Liver (tissue), 9 donors: ENCODE results near the gene COPS4. TPM values are rescaled to one million over a fixed set of nuclear protein-coding genes. Genes with fewer than 3 reads are reported as not detected.
"Not testable (repeated sequence)": the region's sequence is repeated elsewhere in the genome, so short reads cannot be mapped to it uniquely, and the experiment has no call there.

ENCODE experiments used
- DNase-seq: peaks from one replicate; pipeline ENCODE4 v3.0.0-alpha.2; 2017; ENCODE audit warnings: low spot score
- H3K27ac ChIP-seq, 2 donors: one replicate each; pipeline ENCODE4 v1.7.0; 2013; ENCODE audit warnings: inconsistent platforms in 2 of 2, low read length in 2 of 2, control low read depth in 1 of 2, low read depth in 1 of 2, mild to moderate bottlenecking in 1 of 2
- H3K27me3 ChIP-seq, 4 donors: one replicate each; pipeline versions ENCODE4 v1.6.1 to v1.7.0; 2013; ENCODE audit warnings: low read length in 3 of 4, inconsistent platforms in 1 of 4, mild to moderate bottlenecking in 1 of 4, moderate library complexity in 1 of 4; ENCODE audit not compliant: control insufficient read depth in 4 of 4, insufficient read depth in 4 of 4
- H3K36me3 ChIP-seq, 4 donors: one replicate each; pipeline versions ENCODE4 v1.6.1 to v1.7.0; 2013; ENCODE audit warnings: low read length in 3 of 4, mild to moderate bottlenecking in 3 of 4, low read depth in 1 of 4, moderate library complexity in 1 of 4; ENCODE audit not compliant: control insufficient read depth in 4 of 4, insufficient read depth in 3 of 4
- H3K4me1 ChIP-seq, 4 donors: one replicate each; pipeline versions ENCODE4 v1.6.1 to v1.7.0; 2013; ENCODE audit warnings: low read length in 3 of 4, mild to moderate bottlenecking in 3 of 4, moderate library complexity in 1 of 4; ENCODE audit not compliant: control insufficient read depth in 4 of 4, insufficient read depth in 4 of 4
- H3K4me3 ChIP-seq, 3 donors: one replicate each; pipeline versions ENCODE4 v1.6.1 to v1.7.0; 2013; ENCODE audit warnings: low read length in 3 of 3, control low read depth in 1 of 3, low read depth in 1 of 3, mild to moderate bottlenecking in 1 of 3
- H3K9ac ChIP-seq, 2 donors: one replicate each; pipeline ENCODE4 v1.7.0; 2013; ENCODE audit warnings: low read length in 2 of 2, mild to moderate bottlenecking in 2 of 2, moderate library complexity in 2 of 2, control low read depth in 1 of 2, low read depth in 1 of 2
- H3K9me3 ChIP-seq, 4 donors: one replicate each; pipeline versions ENCODE4 v1.6.1 to v1.7.0; 2013; ENCODE audit warnings: low read length in 3 of 4; ENCODE audit not compliant: control insufficient read depth in 4 of 4
- EGR1 ChIP-seq, 2 donors: IDR thresholded peaks; 2 replicates each; pipeline ENCODE4 v1.6.1; 2016 to 2018; ENCODE audit warnings: antibody characterized with exemption in 2 of 2, low read depth in 2 of 2
- FOXA2 ChIP-seq: IDR thresholded peaks from 2 replicates; pipeline ENCODE4 v1.6.1; 2016; ENCODE audit warnings: antibody characterized with exemption
- HNF4G ChIP-seq: IDR thresholded peaks from 2 replicates; pipeline ENCODE4 v1.6.1; 2016; ENCODE audit warnings: antibody characterized with exemption
- NR2F2 ChIP-seq: IDR thresholded peaks from 2 replicates; pipeline ENCODE4 v1.6.1; 2016; ENCODE audit warnings: antibody characterized with exemption
- RAD21 ChIP-seq, 2 donors: IDR thresholded peaks; 2 replicates each; pipeline ENCODE4 v1.6.1; 2016; ENCODE audit warnings: antibody characterized with exemption in 2 of 2, mild to moderate bottlenecking in 2 of 2
- RXRA ChIP-seq, 2 donors: IDR thresholded peaks; 2 replicates each; pipeline ENCODE4 v1.6.1; 2017 to 2018; ENCODE audit warnings: antibody characterized with exemption in 2 of 2, mild to moderate bottlenecking in 1 of 2
- SP1 ChIP-seq: IDR thresholded peaks from 2 replicates; pipeline ENCODE4 v1.6.1; 2018; ENCODE audit warnings: antibody characterized with exemption, mild to moderate bottlenecking
- YY1 ChIP-seq: IDR thresholded peaks from 2 replicates; pipeline ENCODE4 v1.6.1; 2016; ENCODE audit warnings: antibody characterized with exemption, mild to moderate bottlenecking
- WGBS: extraction: QIAGEN DNeasy Blood & Tissue Kit; methylation state at CpG from one replicate; pipeline ENCODE4 v1.1.7; 2013; 5-methylcytosine and 5-hydroxymethylcytosine counted together
- polyA plus RNA-seq, 2 donors: library from polyadenylated mRNA; stranded (reverse) in 1 of 2; unstranded in 1 of 2; fragments of 200-250 nt in 1 of 2; fragments of >200 nt in 1 of 2; fragmentation: Nextera tagmentation in 1 of 2; extraction: Ambion mirVana in 1 of 2; gene quantifications; one replicate each; pipeline versions ENCODE4 v1.2.1 to v1.2.3, GENCODE V29; 2013 to 2015
- total RNA-seq, 2 donors: library from RNA; depleted of rRNA; stranded (reverse); fragments of >200 nt; gene quantifications; one replicate each; pipeline ENCODE4 v1.2.3, GENCODE V29; 2014
- TF ChIP-seq, protein P1 (sequence below): fragments of 150-350 bp; IDR thresholded peaks from 2 replicates; pipeline ENCODE4 v1.5.1; 2017; ENCODE audit warnings: improper control_type of control experiment, low read depth, low read length; ENCODE audit not compliant: missing input control
- TF ChIP-seq, protein P2 (sequence below): IDR thresholded peaks from 2 replicates; pipeline ENCODE4 v1.6.1; 2016; ENCODE audit warnings: antibody characterized with exemption
- TF ChIP-seq, protein P3 (sequence below): IDR thresholded peaks from 2 replicates; pipeline ENCODE4 v1.6.1; 2016; ENCODE audit warnings: antibody characterized with exemption, mild to moderate bottlenecking
- donor health status: healthy.
- donor health status: healthy.
- donor health status: healthy.
- donor health status: healthy.
- donor health status: healthy.

The COPS4 gene
- total and polyA plus RNA-seq, 4 donors = 15.3 to 46.3 (median 17.4) TPM

DNA sequence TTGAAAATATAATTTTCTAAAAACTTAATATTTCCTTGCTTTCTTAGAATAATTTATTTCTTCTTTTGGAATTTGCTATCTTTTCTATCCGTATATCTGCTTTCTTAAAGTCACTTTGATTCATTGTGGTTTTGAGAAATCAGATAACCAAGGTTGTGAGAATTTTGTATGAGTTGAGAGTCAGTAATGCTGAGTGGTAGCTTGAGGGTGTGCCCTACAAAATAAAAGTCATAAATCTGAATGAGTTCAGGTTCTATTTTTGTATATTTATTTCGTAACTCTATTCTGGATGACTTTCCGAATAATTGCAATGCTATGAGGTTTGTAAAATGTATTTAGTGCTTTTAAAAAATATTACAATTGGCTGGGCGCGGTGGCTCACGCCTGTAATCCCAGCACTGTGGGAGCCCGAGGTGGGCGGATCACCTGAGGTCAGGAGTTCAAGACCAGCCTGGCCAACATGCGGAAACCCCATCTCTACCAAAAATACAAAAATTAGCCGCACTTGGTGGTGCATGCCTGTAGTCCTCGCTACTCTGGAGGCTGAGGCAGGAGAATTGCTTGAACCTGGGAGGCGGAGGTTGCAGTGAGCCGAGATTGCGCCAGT is 8.9 kb downstream of the COPS4 start (continued):
- TF ChIP-seq, protein P1, sequence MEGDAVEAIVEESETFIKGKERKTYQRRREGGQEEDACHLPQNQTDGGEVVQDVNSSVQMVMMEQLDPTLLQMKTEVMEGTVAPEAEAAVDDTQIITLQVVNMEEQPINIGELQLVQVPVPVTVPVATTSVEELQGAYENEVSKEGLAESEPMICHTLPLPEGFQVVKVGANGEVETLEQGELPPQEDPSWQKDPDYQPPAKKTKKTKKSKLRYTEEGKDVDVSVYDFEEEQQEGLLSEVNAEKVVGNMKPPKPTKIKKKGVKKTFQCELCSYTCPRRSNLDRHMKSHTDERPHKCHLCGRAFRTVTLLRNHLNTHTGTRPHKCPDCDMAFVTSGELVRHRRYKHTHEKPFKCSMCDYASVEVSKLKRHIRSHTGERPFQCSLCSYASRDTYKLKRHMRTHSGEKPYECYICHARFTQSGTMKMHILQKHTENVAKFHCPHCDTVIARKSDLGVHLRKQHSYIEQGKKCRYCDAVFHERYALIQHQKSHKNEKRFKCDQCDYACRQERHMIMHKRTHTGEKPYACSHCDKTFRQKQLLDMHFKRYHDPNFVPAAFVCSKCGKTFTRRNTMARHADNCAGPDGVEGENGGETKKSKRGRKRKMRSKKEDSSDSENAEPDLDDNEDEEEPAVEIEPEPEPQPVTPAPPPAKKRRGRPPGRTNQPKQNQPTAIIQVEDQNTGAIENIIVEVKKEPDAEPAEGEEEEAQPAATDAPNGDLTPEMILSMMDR = no peak
- TF ChIP-seq, protein P2, sequence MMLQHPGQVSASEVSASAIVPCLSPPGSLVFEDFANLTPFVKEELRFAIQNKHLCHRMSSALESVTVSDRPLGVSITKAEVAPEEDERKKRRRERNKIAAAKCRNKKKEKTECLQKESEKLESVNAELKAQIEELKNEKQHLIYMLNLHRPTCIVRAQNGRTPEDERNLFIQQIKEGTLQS = no peak
- no peak for TF ChIP-seq RAD21 (IDR thresholded peaks at IDR 0.05)
- TF ChIP-seq RXRA (IDR thresholded peaks at IDR 0.05) = no peak
- no peak for TF ChIP-seq SP1
- no peak for TF ChIP-seq NR2F2
- TF ChIP-seq HNF4G = no peak

DNA sequence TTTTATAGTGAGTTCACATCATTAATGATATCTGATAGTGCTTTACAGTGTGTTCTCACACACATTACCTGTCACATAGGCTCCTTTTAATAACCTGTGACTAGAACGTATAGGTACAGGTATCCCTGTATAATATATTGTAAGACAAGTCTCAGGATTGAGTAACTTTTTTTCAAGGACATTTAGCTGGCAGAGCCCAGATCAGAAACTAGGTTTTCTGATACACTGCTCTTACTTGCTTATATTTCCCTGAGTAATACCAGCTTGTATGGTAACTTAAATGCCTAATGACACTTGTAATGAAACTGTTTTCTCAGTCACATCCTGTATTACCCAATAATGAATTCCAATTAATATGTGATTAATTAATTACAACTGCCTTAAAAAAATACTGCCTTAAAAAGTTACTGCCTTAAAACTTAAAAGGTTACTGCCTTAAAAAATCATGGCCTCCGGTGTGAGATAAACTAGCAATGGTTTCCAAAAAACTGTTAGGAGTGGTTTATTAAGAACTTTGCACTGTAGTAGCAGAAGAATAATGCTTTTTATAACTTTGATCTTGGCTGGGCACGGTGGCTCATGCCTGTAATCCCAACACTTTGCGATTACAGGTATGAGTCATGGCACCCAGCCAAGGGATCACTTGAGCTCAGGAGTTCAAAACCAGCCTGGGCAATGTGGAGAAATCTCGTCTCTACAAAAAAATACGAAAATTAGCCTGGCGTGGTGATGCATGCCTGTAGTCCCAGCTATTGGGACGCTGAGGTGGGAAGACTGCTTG is 11.9 kb downstream of the COPS4 start:
- 86% methylated on average over 8 of the region's 8 CpGs for WGBS
- no peak for DNase-seq
- Histone ChIP-seq H3K27ac (no peak overlapping the region), H3K36me3 (peaks cover 4 to 16% (median 6%) of the 10 kb centered on the region in 4 donors), H3K9me3 (no peaks in the 10 kb centered on the region), H3K27me3 (no peaks in the 10 kb centered on the region), H3K4me3 (no peak overlapping the region), H3K9ac (no peak overlapping the region), H3K4me1 (no peaks in the 10 kb centered on the region)
- TF ChIP-seq FOXA2 = no peak
- TF ChIP-seq, protein P3, sequence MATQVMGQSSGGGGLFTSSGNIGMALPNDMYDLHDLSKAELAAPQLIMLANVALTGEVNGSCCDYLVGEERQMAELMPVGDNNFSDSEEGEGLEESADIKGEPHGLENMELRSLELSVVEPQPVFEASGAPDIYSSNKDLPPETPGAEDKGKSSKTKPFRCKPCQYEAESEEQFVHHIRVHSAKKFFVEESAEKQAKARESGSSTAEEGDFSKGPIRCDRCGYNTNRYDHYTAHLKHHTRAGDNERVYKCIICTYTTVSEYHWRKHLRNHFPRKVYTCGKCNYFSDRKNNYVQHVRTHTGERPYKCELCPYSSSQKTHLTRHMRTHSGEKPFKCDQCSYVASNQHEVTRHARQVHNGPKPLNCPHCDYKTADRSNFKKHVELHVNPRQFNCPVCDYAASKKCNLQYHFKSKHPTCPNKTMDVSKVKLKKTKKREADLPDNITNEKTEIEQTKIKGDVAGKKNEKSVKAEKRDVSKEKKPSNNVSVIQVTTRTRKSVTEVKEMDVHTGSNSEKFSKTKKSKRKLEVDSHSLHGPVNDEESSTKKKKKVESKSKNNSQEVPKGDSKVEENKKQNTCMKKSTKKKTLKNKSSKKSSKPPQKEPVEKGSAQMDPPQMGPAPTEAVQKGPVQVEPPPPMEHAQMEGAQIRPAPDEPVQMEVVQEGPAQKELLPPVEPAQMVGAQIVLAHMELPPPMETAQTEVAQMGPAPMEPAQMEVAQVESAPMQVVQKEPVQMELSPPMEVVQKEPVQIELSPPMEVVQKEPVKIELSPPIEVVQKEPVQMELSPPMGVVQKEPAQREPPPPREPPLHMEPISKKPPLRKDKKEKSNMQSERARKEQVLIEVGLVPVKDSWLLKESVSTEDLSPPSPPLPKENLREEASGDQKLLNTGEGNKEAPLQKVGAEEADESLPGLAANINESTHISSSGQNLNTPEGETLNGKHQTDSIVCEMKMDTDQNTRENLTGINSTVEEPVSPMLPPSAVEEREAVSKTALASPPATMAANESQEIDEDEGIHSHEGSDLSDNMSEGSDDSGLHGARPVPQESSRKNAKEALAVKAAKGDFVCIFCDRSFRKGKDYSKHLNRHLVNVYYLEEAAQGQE = no peak
- no peak for TF ChIP-seq EGR1 (IDR thresholded peaks at IDR 0.05; ENCODE audit: low read depth in 2 of 2)
- TF ChIP-seq, protein P1 = no peak
- no peak for TF ChIP-seq YY1

DNA sequence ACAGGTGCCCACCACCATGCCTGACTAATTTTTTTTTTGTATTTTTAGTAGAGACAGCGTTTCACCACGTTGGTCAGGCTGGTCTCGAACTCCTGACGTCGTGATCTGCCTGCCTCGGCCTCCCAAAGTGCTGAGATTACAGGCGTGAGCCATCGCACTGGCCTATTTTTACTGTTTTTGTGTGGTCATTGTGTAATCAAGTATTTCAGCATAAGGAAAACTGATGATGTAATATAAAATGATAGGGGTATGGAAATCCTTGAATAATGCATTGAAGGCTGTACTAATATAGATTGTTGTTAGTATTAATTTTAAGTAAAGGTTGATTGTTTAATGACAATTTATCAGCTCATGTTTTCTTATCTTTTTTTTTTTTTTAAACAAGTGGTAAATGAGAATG is 13.8 kb downstream of the COPS4 start:
- not testable (repeated sequence) for DNase-seq, H3K4me3 ChIP-seq
- peaks cover 5 to 27% (median 12%) of the 10 kb centered on the region in 4 donors for H3K36me3 ChIP-seq

More for the DNA sequence above, 13.8 kb downstream of the COPS4 start:
- not testable (repeated sequence) for H3K27ac ChIP-seq, H3K9me3 ChIP-seq, H3K4me1 ChIP-seq, H3K9ac ChIP-seq, H3K27me3 ChIP-seq
- WGBS = 94% methylated on average over 8 of the region's 8 CpGs
